ENCODE data around the gene PTGES2. TPM values are rescaled to one million over a fixed set of nuclear protein-coding genes. Genes with fewer than 3 reads are reported as not detected.

The PTGES2 gene
- total and polyA plus RNA-seq, 4 donors, result 22.8 to 41.1 (median 31.5) TPM

- TF ChIP-seq REST (IDR thresholded peaks at IDR 0.05) (no peak), SP1 (IDR thresholded peaks at IDR 0.05) (no peak)
Measured at GRCh38 chr9:128122809-128123175, 4.7 kb downstream of the PTGES2 start (continued).

GRCh38 chr9:128121924-128122808 is 5.4 kb downstream of the PTGES2 start:
- Histone ChIP-seq H3K27me3 (ENCODE audit: control insufficient read depth in 4 of 4, insufficient read depth in 4 of 4, low read length in 3 of 4) (no peaks in the 10 kb centered on the region), H3K36me3 (ENCODE audit: control insufficient read depth in 4 of 4, insufficient read depth in 3 of 4, low read depth in 1 of 4, low read length in 3 of 4) (peaks cover 3 to 24% (median 7%) of the 10 kb centered on the region in 4 donors), H3K27ac (ENCODE audit: low read depth in 1 of 2, low read length in 2 of 2) (no peak overlapping the region), H3K4me1 (ENCODE audit: control insufficient read depth in 4 of 4, insufficient read depth in 4 of 4, low read length in 3 of 4) (peaks cover 6 to 31% (median 18%) of the 10 kb centered on the region in 4 donors), H3K9me3 (ENCODE audit: control insufficient read depth in 4 of 4, low read length in 3 of 4) (no peaks in the 10 kb centered on the region), H3K9ac (ENCODE audit: low read depth in 1 of 2, low read length in 2 of 2) (no peak overlapping the region), H3K4me3 (ENCODE audit: low read depth in 1 of 3, low read length in 3 of 3) (no peak overlapping the region)
- DNase-seq (ENCODE audit: low spot score), result no peak
- 90% methylated on average over 27 of the region's 27 CpGs for WGBS
- TF ChIP-seq FOXA2 (IDR thresholded peaks at IDR 0.05) (no peak), TAF1 (conservative IDR thresholded peaks at IDR 0.05) (no peak), RAD21 (IDR thresholded peaks at IDR 0.05) (no peak), REST (IDR thresholded peaks at IDR 0.05) (no peak), SP1 (IDR thresholded peaks at IDR 0.05) (no peak), HNF4A (conservative IDR thresholded peaks at IDR 0.05) (no peak), RXRA (IDR thresholded peaks at IDR 0.05) (no peak), EGR1 (IDR thresholded peaks at IDR 0.05; ENCODE audit: low read depth in 2 of 2) (no peak), GABPA (IDR thresholded peaks at IDR 0.05 in 1 of 2, conservative IDR thresholded peaks at IDR 0.05 in 1 of 2) (no peak), CTCF (IDR thresholded peaks at IDR 0.05; ENCODE audit: low read depth, low read length, missing input control) (no peak), FOXA1 (IDR thresholded peaks at IDR 0.05) (no peak), YY1 (IDR thresholded peaks at IDR 0.05) (no peak), HNF4G (IDR thresholded peaks at IDR 0.05) (no peak)
